A673 (cell line): ENCODE measurements around the gene NETO1.

ENCODE experiments used
- CTCF ChIP-seq: fragments of 300-800, 200-600 bp; sonication (generic); conservative IDR thresholded peaks from 2 replicates; pipeline ENCODE4 v1.5.1; 2017; ENCODE audit warnings: low read depth, mild to moderate bottlenecking, antibody characterized with exemption, low read length, moderate library complexity, mixed read lengths
- EZH2 ChIP-seq: fragments of 200-600 bp; sonication (generic); IDR thresholded peaks from 2 replicates; pipeline ENCODE4 v1.6.1; 2017; ENCODE audit warnings: borderline replicate concordance, low read depth, mild to moderate bottlenecking, mixed read lengths, antibody characterized with exemption, low read length; ENCODE audit not compliant: poor library complexity, severe bottlenecking

DNA sequence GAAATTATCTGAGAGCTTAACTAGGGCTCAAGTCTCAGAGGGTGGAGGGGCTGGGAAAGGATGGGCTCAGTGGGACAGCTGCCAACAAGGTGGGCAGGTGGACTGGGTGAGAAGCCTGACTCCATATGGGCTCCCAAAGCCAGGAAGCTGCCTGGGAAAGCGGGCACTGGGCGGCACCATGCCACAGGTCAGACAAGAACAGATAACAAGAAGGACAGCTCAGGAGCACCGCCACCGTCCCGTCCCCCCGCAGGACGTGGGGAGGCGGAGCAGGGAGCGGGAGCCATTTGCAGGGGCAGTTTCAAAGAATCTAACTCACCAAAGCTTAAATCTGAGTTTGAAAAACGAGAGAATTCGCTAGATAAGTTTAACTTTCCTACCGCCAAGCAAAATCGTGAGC is 45.6 kb downstream of the NETO1 start:
- TF ChIP-seq CTCF (no peak), EZH2 (no peak)
